ENCODE measurements around the gene PCED1B.

DNA sequence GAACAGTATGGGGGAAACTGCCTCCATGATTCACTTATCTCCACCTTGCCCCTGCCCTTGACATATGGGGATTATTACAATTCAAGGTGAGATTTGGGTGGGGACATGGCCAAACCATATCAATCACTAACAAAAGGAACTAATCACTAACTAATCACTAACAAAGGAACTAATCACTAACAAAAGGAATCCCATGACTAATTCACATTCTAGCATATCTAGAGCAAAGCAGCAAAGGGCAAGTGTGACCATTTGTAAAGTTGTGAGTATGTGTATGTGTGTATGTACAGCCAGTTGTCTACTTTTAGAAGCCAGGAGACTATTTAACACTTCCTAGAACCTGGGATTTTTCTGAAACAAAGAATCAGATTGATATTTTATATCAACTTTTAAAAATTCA is 30.9 kb upstream of the PCED1B start:
- TF ChIP-seq, protein P1, sequence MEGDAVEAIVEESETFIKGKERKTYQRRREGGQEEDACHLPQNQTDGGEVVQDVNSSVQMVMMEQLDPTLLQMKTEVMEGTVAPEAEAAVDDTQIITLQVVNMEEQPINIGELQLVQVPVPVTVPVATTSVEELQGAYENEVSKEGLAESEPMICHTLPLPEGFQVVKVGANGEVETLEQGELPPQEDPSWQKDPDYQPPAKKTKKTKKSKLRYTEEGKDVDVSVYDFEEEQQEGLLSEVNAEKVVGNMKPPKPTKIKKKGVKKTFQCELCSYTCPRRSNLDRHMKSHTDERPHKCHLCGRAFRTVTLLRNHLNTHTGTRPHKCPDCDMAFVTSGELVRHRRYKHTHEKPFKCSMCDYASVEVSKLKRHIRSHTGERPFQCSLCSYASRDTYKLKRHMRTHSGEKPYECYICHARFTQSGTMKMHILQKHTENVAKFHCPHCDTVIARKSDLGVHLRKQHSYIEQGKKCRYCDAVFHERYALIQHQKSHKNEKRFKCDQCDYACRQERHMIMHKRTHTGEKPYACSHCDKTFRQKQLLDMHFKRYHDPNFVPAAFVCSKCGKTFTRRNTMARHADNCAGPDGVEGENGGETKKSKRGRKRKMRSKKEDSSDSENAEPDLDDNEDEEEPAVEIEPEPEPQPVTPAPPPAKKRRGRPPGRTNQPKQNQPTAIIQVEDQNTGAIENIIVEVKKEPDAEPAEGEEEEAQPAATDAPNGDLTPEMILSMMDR (conservative IDR thresholded peaks at IDR 0.05 in 1 of 2, IDR thresholded peaks at IDR 0.05 in 1 of 2; ENCODE audit: extremely low read depth in 1 of 2, insufficient read depth in 1 of 2, low read depth in 1 of 2, low read length in 2 of 2): no peak
- TF ChIP-seq EZH2 (IDR thresholded peaks at IDR 0.05; ENCODE audit: borderline replicate concordance, low read length): no peak

All from mammary epithelial cell (primary cell).